K562 (cell line): Measurements from ENCODE around the gene TTC21A. TPM values are rescaled to one million over a fixed set of nuclear protein-coding genes. Genes with fewer than 3 reads are reported as not detected.

ENCODE experiments used
- BCOR ChIP-seq: fragments of 450-650 bp; IDR thresholded peaks from 2 replicates; pipeline ENCODE4 v1.6.1; 2016
- HLTF ChIP-seq: fragments of 450-650 bp; IDR thresholded peaks from 2 replicates; pipeline ENCODE4 v1.6.1; 2016
- KDM2B ChIP-seq: fragments of 250-450 bp; sonication (Bioruptor Pico); IDR thresholded peaks from 2 replicates; pipeline ENCODE4 v1.8.0; 2021; ENCODE audit warnings: mild to moderate bottlenecking, moderate library complexity
- PHB ChIP-seq: fragments of 250-450 bp; sonication (Bioruptor Pico); IDR thresholded peaks from 2 replicates; pipeline ENCODE4 v1.5.0; 2021
- SRSF3 ChIP-seq: fragments of 200-400 bp; formaldehyde crosslinking; IDR thresholded peaks from 2 replicates; pipeline ENCODE4 v1.6.1; 2016; ENCODE audit warnings: mild to moderate bottlenecking, low read length, moderate library complexity; ENCODE audit not compliant: insufficient read depth
- TBL1XR1 ChIP-seq, 2 experiments: IDR thresholded peaks; 2 replicates each; pipeline ENCODE4 v1.6.1; 2012; ENCODE audit warnings: improper control_type of control experiment in 2 of 2, low read length in 2 of 2, mild to moderate bottlenecking in 1 of 2
- ZNF140 ChIP-seq: fragments of 250-450 bp; sonication (Bioruptor Pico); IDR thresholded peaks from 2 replicates; pipeline ENCODE4 v1.8.0; 2021; ENCODE audit warnings: moderate library complexity, mild to moderate bottlenecking, inconsistent platforms
- ZNF324 ChIP-seq: fragments of 250-450 bp; sonication (Bioruptor Pico); IDR thresholded peaks from 2 replicates; pipeline ENCODE4 v1.4.0; 2020; ENCODE audit warnings: mild to moderate bottlenecking
- polyA plus RNA-seq, 8 experiments: library from polyadenylated mRNA; depleted of rRNA in 4 of 8; stranded (reverse) in 5 of 8; unstranded in 3 of 8; fragments of >200 nt; fragmentation: Nextera tagmentation in 2 of 8; fragmentation: Illumina TruSeq in 1 of 8; extraction: Ambion mirVana in 2 of 8; extraction: Trizol in 1 of 8; gene quantifications; 2 replicates each; pipeline versions ENCODE4 v1.2.1 to v1.2.3, GENCODE V29; 2011 to 2014; ENCODE audit warnings: inconsistent platforms in 1 of 8, missing spikeins in 1 of 8
- total RNA-seq, 7 experiments: library from RNA; depleted of rRNA in 6 of 7; stranded (reverse); fragments of >200 nt in 6 of 7; fragmentation: Illumina TruSeq in 2 of 7; extraction: Trizol in 2 of 7; gene quantifications; 2 replicates each; pipeline versions ENCODE4 v1.2.1 to v1.2.3, GENCODE V29; 2011 to 2021; ENCODE audit warnings: low replicate concordance in 1 of 7
- TF ChIP-seq, protein P1 (sequence below), 2 experiments: fragments of 450-650 bp; IDR thresholded peaks; 2 replicates each; pipeline ENCODE4 v1.6.1; 2016; ENCODE audit warnings: mild to moderate bottlenecking in 2 of 2, borderline replicate concordance in 1 of 2, low read depth in 1 of 2, moderate library complexity in 1 of 2
- TF ChIP-seq, protein P2 (sequence below), 2 experiments: fragments of 150-350 bp in 1 of 2; IDR thresholded peaks; 2 replicates each; pipeline ENCODE4 v1.6.1; 2012 to 2016; ENCODE audit warnings: low read depth in 2 of 2, low read length in 2 of 2, mild to moderate bottlenecking in 1 of 2, moderate library complexity in 1 of 2
- TF ChIP-seq, protein P3 (sequence below): sonication (generic); formaldehyde crosslinking; IDR thresholded peaks from 2 replicates; pipeline ENCODE4 v1.8.1; 2023; ENCODE audit warnings: mild to moderate bottlenecking, missing genetic modification reagents

TTC21A gene
- total and polyA plus RNA-seq, 9 of the 15 experiments (the other 6 are each of a cell fraction or from before 2014, with no cell fraction given), result 0.22 to 1.4 (median 0.70) TPM

DNA sequence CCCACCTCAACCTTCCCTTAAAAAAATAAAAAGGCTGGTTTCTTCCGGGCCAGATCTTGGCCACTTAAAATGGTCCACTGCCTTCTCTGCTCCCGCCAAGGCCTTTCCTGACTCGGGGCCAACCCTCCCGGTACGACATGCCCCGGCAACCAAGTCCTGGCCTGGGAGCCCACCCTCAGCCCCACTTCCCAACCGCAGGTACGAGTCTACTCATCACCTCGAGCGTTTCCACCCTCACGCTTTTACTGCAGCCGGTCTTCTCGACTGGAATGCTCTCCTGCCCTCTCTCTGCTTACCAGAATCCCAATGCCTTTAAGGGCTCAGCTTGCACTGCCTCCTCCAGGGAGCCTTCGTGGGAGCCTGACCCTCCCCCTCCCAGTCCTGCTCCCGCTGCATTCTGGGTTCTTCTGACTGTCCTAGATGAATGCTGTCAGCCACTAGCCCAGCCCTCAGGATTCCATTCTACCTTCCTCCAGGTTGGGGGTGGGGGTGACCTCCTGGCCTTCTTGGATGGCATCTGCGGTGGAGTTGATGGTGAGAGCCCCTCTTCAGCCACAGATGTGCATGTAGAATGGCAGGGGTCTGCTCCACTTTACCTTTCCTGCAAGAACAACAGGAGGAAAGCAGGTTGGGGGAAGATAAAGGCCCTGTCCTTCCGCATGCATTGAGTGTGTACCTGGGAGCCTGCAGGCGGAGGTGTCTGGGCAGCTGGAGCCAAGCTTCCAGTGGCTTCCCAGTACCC is 47.0 kb downstream of the TTC21A start (continued):
- TF ChIP-seq, protein P1, sequence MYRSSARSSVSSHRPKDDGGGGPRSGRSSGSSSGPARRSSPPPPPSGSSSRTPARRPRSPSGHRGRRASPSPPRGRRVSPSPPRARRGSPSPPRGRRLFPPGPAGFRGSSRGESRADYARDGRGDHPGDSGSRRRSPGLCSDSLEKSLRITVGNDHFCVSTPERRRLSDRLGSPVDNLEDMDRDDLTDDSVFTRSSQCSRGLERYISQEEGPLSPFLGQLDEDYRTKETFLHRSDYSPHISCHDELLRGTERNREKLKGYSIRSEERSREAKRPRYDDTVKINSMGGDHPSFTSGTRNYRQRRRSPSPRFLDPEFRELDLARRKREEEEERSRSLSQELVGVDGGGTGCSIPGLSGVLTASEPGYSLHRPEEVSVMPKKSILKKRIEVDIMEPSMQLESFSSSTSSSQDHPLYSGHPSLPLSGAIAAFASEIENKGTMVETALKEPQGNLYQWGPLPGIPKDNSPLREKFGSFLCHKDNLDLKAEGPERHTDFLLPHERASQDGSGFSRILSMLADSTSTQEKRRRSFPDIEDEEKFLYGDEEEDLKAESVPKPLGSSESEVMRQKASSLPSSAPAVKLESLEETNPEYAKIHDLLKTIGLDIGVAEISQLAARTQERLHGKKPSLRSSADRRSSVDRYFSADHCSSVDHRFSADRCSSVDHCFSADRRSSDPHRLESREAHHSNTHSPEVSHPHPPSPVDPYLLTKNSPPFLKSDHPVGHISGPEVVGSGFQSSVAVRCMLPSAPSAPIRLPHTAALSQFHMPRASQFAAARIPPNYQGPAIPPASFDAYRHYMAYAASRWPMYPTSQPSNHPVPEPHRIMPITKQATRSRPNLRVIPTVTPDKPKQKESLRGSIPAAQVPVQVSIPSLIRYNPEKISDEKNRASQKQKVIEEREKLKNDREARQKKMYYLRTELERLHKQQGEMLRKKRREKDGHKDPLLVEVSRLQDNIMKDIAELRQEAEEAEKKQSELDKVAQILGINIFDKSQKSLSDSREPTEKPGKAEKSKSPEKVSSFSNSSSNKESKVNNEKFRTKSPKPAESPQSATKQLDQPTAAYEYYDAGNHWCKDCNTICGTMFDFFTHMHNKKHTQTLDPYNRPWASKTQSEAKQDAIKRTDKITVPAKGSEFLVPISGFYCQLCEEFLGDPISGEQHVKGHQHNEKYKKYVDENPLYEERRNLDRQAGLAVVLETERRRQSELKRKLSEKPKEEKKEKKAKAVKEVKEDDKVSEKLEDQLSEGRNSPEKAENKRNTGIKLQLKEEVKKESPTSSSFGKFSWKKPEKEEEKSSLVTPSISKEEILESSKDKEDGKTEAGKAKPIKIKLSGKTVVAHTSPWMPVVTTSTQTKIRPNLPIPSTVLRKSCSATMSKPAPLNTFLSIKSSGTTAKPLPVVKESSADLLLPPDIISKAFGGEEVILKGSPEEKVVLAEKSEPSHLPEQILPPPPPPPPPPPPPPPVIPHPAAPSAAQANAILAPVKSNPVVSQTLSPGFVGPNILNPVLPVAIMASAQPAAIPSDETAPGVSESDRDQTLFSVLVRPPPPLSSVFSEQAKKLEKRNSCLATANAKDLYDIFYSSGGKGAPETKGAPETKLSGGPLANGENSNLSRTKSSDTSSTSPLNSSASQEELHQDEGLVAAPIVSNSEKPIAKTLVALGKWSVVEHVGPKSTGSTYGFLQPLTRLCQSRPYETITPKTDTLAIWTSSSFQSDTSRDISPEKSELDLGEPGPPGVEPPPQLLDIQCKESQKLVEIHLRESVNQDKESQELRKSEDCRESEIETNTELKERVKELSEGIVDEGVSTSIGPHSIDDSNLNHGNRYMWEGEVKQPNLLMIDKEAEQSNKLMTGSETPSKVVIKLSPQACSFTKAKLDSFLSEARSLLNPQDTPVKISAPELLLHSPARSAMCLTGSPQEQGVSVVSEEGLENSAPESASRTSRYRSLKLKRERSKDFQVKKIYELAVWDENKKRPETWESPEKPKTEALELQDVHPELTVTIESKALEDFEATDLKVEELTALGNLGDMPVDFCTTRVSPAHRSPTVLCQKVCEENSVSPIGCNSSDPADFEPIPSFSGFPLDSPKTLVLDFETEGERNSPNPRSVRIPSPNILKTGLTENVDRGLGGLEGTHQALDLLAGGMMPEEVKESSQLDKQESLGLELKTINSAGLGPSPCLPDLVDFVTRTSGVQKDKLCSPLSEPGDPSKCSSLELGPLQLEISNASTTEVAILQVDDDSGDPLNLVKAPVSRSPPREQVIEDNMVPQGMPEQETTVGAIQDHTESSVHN (IDR thresholded peaks at IDR 0.05; ENCODE audit: borderline replicate concordance in 1 of 2, low read depth in 1 of 2), result 0 out of 4 replicates have a peak, but pooled peaks of 1 of the 2 experiments have one; percentile 41
- TF ChIP-seq, protein P2, sequence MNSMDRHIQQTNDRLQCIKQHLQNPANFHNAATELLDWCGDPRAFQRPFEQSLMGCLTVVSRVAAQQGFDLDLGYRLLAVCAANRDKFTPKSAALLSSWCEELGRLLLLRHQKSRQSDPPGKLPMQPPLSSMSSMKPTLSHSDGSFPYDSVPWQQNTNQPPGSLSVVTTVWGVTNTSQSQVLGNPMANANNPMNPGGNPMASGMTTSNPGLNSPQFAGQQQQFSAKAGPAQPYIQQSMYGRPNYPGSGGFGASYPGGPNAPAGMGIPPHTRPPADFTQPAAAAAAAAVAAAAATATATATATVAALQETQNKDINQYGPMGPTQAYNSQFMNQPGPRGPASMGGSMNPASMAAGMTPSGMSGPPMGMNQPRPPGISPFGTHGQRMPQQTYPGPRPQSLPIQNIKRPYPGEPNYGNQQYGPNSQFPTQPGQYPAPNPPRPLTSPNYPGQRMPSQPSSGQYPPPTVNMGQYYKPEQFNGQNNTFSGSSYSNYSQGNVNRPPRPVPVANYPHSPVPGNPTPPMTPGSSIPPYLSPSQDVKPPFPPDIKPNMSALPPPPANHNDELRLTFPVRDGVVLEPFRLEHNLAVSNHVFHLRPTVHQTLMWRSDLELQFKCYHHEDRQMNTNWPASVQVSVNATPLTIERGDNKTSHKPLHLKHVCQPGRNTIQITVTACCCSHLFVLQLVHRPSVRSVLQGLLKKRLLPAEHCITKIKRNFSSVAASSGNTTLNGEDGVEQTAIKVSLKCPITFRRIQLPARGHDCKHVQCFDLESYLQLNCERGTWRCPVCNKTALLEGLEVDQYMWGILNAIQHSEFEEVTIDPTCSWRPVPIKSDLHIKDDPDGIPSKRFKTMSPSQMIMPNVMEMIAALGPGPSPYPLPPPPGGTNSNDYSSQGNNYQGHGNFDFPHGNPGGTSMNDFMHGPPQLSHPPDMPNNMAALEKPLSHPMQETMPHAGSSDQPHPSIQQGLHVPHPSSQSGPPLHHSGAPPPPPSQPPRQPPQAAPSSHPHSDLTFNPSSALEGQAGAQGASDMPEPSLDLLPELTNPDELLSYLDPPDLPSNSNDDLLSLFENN (IDR thresholded peaks at IDR 0.05; ENCODE audit: low read depth in 2 of 2, low read length in 2 of 2), result peak in 1 of 2 experiments; percentile 13; a peak in 1 of 4 replicates
- TF ChIP-seq, protein P3, sequence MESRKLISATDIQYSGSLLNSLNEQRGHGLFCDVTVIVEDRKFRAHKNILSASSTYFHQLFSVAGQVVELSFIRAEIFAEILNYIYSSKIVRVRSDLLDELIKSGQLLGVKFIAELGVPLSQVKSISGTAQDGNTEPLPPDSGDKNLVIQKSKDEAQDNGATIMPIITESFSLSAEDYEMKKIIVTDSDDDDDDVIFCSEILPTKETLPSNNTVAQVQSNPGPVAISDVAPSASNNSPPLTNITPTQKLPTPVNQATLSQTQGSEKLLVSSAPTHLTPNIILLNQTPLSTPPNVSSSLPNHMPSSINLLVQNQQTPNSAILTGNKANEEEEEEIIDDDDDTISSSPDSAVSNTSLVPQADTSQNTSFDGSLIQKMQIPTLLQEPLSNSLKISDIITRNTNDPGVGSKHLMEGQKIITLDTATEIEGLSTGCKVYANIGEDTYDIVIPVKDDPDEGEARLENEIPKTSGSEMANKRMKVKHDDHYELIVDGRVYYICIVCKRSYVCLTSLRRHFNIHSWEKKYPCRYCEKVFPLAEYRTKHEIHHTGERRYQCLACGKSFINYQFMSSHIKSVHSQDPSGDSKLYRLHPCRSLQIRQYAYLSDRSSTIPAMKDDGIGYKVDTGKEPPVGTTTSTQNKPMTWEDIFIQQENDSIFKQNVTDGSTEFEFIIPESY (CRISPR knock-in tag), result peak; percentile 54; the same call in 1 of the 2 replicates
- TF ChIP-seq TBL1XR1 (IDR thresholded peaks at IDR 0.05; ENCODE audit: low read length in 2 of 2) (no peak), PHB (no peak), HLTF (peak; percentile 77), SRSF3 (no peak), BCOR (peak; percentile 91), KDM2B (CRISPR knock-in tag) (no peak), ZNF324 (CRISPR knock-in tag) (no peak), ZNF140 (CRISPR knock-in tag) (no peak)
